ENCODE measurements around the gene DAZL.

Gene DAZL

DNA sequence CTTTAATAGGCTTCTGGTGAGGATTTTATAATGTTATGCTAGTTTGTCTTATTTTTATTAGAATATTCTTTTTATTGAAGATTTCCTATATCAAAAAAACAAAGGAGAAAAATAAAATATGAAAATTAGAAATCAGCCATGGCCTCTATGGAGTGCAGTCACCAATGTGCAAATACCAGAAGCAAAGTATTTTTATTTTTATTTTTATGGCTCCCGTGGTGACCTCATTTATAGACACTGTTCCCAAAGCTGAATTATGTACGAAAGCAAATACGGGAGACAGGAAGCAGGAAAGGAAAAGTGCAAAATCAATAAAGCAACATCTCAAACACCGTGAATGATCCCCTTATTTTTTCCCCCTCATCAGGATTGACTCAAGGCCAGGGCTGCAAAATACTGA is 35.1 kb downstream of the DAZL start:
- Histone ChIP-seq H3K4me3 (ENCODE audit: low read length) (no peak overlapping the region), H4K20me1 (ENCODE audit: control insufficient read depth, insufficient read depth, low read depth, low read length) (no peaks in the 10 kb centered on the region), H3K9me2 (replicated peaks; ENCODE audit: control insufficient read depth, low read length) (no peaks in the 10 kb centered on the region), H3K27me3 (ENCODE audit: control insufficient read depth, low read length) (no peaks in the 10 kb centered on the region), H3K27ac (ENCODE audit: low read depth, low read length) (no peak overlapping the region), H3K36me3 (ENCODE audit: control insufficient read depth, low read length) (no peaks in the 10 kb centered on the region), H3F3A (ENCODE audit: control insufficient read depth, insufficient read depth) (no peaks in the 10 kb centered on the region), H3K4me2 (ENCODE audit: low read length) (no peak overlapping the region), H3K4me1 (ENCODE audit: control insufficient read depth, low read length) (no peaks in the 10 kb centered on the region), H3K9me3 (ENCODE audit: control insufficient read depth, insufficient read depth, low read length) (no peaks in the 10 kb centered on the region), H3K79me2 (ENCODE audit: control insufficient read depth, low read length) (no peaks in the 10 kb centered on the region)
- TF ChIP-seq EZH2phosphoT487 (IDR thresholded peaks at IDR 0.05; ENCODE audit: borderline replicate concordance, low read length), result no peak
- TF ChIP-seq, protein P1, sequence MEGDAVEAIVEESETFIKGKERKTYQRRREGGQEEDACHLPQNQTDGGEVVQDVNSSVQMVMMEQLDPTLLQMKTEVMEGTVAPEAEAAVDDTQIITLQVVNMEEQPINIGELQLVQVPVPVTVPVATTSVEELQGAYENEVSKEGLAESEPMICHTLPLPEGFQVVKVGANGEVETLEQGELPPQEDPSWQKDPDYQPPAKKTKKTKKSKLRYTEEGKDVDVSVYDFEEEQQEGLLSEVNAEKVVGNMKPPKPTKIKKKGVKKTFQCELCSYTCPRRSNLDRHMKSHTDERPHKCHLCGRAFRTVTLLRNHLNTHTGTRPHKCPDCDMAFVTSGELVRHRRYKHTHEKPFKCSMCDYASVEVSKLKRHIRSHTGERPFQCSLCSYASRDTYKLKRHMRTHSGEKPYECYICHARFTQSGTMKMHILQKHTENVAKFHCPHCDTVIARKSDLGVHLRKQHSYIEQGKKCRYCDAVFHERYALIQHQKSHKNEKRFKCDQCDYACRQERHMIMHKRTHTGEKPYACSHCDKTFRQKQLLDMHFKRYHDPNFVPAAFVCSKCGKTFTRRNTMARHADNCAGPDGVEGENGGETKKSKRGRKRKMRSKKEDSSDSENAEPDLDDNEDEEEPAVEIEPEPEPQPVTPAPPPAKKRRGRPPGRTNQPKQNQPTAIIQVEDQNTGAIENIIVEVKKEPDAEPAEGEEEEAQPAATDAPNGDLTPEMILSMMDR (IDR thresholded peaks at IDR 0.05; ENCODE audit: low read depth, low read length, poor library complexity, severe bottlenecking), result no peak

DNA sequence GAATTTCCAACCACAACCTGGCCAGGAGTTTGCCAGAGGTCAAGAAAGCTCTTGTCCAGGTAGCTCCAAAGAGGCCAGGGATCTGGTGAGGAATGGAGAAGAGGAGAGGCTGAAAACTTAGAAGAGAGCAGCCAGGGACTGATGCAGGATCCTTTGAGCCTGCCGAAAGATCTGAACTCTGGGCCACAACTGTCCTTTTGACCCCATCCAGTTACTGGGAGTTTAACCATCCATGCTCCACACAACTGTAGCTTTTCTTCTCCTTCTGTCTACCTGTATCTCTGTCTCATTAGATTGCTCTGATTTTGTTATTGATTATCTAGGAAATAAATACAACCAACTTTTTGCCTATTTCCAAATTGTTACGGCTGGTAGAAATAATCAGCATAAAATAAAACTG is 36.7 kb downstream of the DAZL start:
- H3K4me2 ChIP-seq (ENCODE audit: low read length), result no peak overlapping the region
- no peaks in the 10 kb centered on the region for H3K9me3 ChIP-seq (ENCODE audit: control insufficient read depth, insufficient read depth, low read length)
- TF ChIP-seq EZH2phosphoT487 (IDR thresholded peaks at IDR 0.05; ENCODE audit: borderline replicate concordance, low read length), result no peak
- TF ChIP-seq, protein P1 (IDR thresholded peaks at IDR 0.05; ENCODE audit: low read depth, low read length, poor library complexity, severe bottlenecking), result no peak
- no peaks in the 10 kb centered on the region for H3K4me1 ChIP-seq (ENCODE audit: control insufficient read depth, low read length)
- no peaks in the 10 kb centered on the region for H3K27me3 ChIP-seq (ENCODE audit: control insufficient read depth, low read length)
- no peak overlapping the region for H3K27ac ChIP-seq (ENCODE audit: low read depth, low read length)
- H3K4me3 ChIP-seq (ENCODE audit: low read length), result no peak overlapping the region
- H4K20me1 ChIP-seq (ENCODE audit: control insufficient read depth, insufficient read depth, low read depth, low read length), result no peaks in the 10 kb centered on the region
- no peaks in the 10 kb centered on the region for H3K36me3 ChIP-seq (ENCODE audit: control insufficient read depth, low read length)
- no peaks in the 10 kb centered on the region for H3K79me2 ChIP-seq (ENCODE audit: control insufficient read depth, low read length)
- no peaks in the 10 kb centered on the region for H3F3A ChIP-seq (ENCODE audit: control insufficient read depth, insufficient read depth)
- no peaks in the 10 kb centered on the region for H3K9me2 ChIP-seq (replicated peaks; ENCODE audit: control insufficient read depth, low read length)

DNA sequence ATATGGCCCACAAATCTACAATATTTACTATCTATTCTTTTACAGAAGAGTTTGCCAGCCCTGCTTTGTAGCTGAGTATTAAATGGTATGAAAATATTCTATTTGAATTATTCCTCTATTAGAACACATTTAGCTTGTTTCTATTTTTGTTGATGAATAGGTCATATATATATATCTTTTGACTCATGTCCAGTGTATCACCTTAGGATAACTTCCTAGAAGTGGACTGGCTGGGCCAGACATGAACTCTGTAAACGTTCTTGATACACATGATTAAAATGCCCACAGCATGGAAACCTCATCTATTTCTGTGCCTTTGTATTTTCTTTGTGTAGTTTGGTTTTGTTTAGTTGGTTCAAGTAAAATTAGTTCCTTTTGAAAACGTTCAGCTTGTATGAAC is 37.1 kb downstream of the DAZL start:
- Histone ChIP-seq H3K4me3 (ENCODE audit: low read length) (no peak overlapping the region), H3K9me2 (replicated peaks; ENCODE audit: control insufficient read depth, low read length) (no peaks in the 10 kb centered on the region), H4K20me1 (ENCODE audit: control insufficient read depth, insufficient read depth, low read depth, low read length) (no peaks in the 10 kb centered on the region), H3K4me1 (ENCODE audit: control insufficient read depth, low read length) (no peaks in the 10 kb centered on the region), H3K36me3 (ENCODE audit: control insufficient read depth, low read length) (no peaks in the 10 kb centered on the region), H3K27me3 (ENCODE audit: control insufficient read depth, low read length) (no peaks in the 10 kb centered on the region), H3F3A (ENCODE audit: control insufficient read depth, insufficient read depth) (no peaks in the 10 kb centered on the region), H3K4me2 (ENCODE audit: low read length) (no peak overlapping the region), H3K79me2 (ENCODE audit: control insufficient read depth, low read length) (no peaks in the 10 kb centered on the region), H3K9me3 (ENCODE audit: control insufficient read depth, insufficient read depth, low read length) (peaks cover 4% of the 10 kb centered on the region; the same call in 1 of the 2 replicates), H3K27ac (ENCODE audit: low read depth, low read length) (no peak overlapping the region)
- no peak for TF ChIP-seq EZH2phosphoT487 (IDR thresholded peaks at IDR 0.05; ENCODE audit: borderline replicate concordance, low read length)
- TF ChIP-seq, protein P1 (IDR thresholded peaks at IDR 0.05; ENCODE audit: low read depth, low read length, poor library complexity, severe bottlenecking), result no peak
